ENCODE data around the gene AP2A1.

- TF ChIP-seq CTCF (IDR thresholded peaks at IDR 0.05), result no peak
- TF ChIP-seq POLR2A (IDR thresholded peaks at IDR 0.05), result no peak
These were observed 64.8 kb downstream of the AP2A1 start for GRCh38 chr19:49831592-49831991.

Data from right lobe of liver (tissue), 4 donors.